ENCODE data around the gene THOC6. TPM values are rescaled to one million over a fixed set of nuclear protein-coding genes. Genes with fewer than 3 reads are reported as not detected.

Gene THOC6
- polyA plus RNA-seq, 2 of the 4 experiments (the other 2 are of a cell fraction), result 32.5 to 53.2 TPM

- FAIRE-seq, result no peak
- peak; percentile 23 to 56 for ATAC-seq
- peak overlapping the region; percentile 89 for H3K4me2 ChIP-seq
- 0% methylated on average over 15 of the region's 25 CpGs for WGBS (ENCODE audit: missing lambda C conversion rate)
- DNase-seq (ENCODE audit: low read depth in 1 of 2, low spot score in 1 of 2), result peak; percentile 72 to 93
- no peaks in the 10 kb centered on the region for H3K9me3 ChIP-seq
- peak overlapping the region; percentile 98 to 100 for H3K27ac ChIP-seq
- POLR2A ChIA-PET, result interaction anchor here (0.6 to 6.2 kb wide), 12 partner anchors 10 to 153 kb away, joined by 3 to 107 read pairs (median 6); partner anchors contain the start of gene PAQR4
- peaks cover 24% of the 10 kb centered on the region for H3K4me1 ChIP-seq
- H3K4me3 ChIP-seq, result peak overlapping the region; percentile 93
- CTCF ChIA-PET, result interaction anchor here (0.7 to 6.6 kb wide), 10 partner anchors 10 to 1644 kb away, joined by 3 to 112 read pairs (median 4); no protein-coding TSS in a partner anchor
- no peak; the same call in 1 of the 2 replicates for TF ChIP-seq ESRRA (IDR thresholded peaks at IDR 0.05; ENCODE audit: borderline replicate concordance, low read length)
- TF ChIP-seq EP300 (IDR thresholded peaks at IDR 0.05), result no peak
- TF ChIP-seq, protein P1, sequence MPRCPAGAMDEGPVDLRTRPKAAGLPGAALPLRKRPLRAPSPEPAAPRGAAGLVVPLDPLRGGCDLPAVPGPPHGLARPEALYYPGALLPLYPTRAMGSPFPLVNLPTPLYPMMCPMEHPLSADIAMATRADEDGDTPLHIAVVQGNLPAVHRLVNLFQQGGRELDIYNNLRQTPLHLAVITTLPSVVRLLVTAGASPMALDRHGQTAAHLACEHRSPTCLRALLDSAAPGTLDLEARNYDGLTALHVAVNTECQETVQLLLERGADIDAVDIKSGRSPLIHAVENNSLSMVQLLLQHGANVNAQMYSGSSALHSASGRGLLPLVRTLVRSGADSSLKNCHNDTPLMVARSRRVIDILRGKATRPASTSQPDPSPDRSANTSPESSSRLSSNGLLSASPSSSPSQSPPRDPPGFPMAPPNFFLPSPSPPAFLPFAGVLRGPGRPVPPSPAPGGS (IDR thresholded peaks at IDR 0.05), result peak; percentile 24; the same call in 1 of the 3 replicates
- TF ChIP-seq GATA3 (IDR thresholded peaks at IDR 0.05; ENCODE audit: borderline replicate concordance), result peak; percentile 53; the same call in 1 of the 2 replicates
- TF ChIP-seq, protein P2, sequence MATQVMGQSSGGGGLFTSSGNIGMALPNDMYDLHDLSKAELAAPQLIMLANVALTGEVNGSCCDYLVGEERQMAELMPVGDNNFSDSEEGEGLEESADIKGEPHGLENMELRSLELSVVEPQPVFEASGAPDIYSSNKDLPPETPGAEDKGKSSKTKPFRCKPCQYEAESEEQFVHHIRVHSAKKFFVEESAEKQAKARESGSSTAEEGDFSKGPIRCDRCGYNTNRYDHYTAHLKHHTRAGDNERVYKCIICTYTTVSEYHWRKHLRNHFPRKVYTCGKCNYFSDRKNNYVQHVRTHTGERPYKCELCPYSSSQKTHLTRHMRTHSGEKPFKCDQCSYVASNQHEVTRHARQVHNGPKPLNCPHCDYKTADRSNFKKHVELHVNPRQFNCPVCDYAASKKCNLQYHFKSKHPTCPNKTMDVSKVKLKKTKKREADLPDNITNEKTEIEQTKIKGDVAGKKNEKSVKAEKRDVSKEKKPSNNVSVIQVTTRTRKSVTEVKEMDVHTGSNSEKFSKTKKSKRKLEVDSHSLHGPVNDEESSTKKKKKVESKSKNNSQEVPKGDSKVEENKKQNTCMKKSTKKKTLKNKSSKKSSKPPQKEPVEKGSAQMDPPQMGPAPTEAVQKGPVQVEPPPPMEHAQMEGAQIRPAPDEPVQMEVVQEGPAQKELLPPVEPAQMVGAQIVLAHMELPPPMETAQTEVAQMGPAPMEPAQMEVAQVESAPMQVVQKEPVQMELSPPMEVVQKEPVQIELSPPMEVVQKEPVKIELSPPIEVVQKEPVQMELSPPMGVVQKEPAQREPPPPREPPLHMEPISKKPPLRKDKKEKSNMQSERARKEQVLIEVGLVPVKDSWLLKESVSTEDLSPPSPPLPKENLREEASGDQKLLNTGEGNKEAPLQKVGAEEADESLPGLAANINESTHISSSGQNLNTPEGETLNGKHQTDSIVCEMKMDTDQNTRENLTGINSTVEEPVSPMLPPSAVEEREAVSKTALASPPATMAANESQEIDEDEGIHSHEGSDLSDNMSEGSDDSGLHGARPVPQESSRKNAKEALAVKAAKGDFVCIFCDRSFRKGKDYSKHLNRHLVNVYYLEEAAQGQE (IDR thresholded peaks at IDR 0.05), result no peak
- no peak for TF ChIP-seq SMC3 (IDR thresholded peaks at IDR 0.05)
- peak; percentile 15; the same call in 1 of the 2 replicates for TF ChIP-seq EHF (CRISPR knock-in tag; IDR thresholded peaks at IDR 0.05)
- TF ChIP-seq TP53 (CRISPR knock-in tag; IDR thresholded peaks at IDR 0.05), result no peak
- no peak for TF ChIP-seq ZNF302 (CRISPR knock-in tag; IDR thresholded peaks at IDR 0.05)
- TF ChIP-seq MAX (IDR thresholded peaks at IDR 0.05), result peak; percentile 9; the same call in 1 of the 2 replicates
- TF ChIP-seq NPAS2 (CRISPR knock-in tag; IDR thresholded peaks at IDR 0.05; ENCODE audit: borderline replicate concordance), result no peak
- no peak for TF ChIP-seq NFE2L2 (conservative IDR thresholded peaks at IDR 0.05; ENCODE audit: low read length)
- peak; percentile 66; the same call in 1 of the 2 replicates for TF ChIP-seq FOSL2 (IDR thresholded peaks at IDR 0.05)
- peak; percentile 85 for TF ChIP-seq FOSL2 (CRISPR knock-in tag; IDR thresholded peaks at IDR 0.05)
- TF ChIP-seq CEBPB (IDR thresholded peaks at IDR 0.05), result 0 out of 4 replicates have a peak, but pooled peaks of 1 of the 2 experiments have one; percentile 26
- no peak for TF ChIP-seq ELK1 (IDR thresholded peaks at IDR 0.05; ENCODE audit: low read depth, low read length)
- TF ChIP-seq, protein P3, sequence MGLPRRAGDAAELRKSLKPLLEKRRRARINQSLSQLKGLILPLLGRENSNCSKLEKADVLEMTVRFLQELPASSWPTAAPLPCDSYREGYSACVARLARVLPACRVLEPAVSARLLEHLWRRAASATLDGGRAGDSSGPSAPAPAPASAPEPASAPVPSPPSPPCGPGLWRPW (IDR thresholded peaks at IDR 0.05), result no peak
- no peak for TF ChIP-seq CHD2 (IDR thresholded peaks at IDR 0.05; ENCODE audit: low read length, partially characterized antibody)
- no peak for TF ChIP-seq EHMT2 (IDR thresholded peaks at IDR 0.05; ENCODE audit: low read depth)
- no peak for TF ChIP-seq ATOH8 (CRISPR knock-in tag; IDR thresholded peaks at IDR 0.05; ENCODE audit: low read depth)
- no peak for TF ChIP-seq RARB (CRISPR knock-in tag; IDR thresholded peaks at IDR 0.05)
- no peak; the same call in 1 of the 2 replicates for TF ChIP-seq POLR2AphosphoS2 (conservative IDR thresholded peaks at IDR 0.05; ENCODE audit: low read length)
- no peak for TF ChIP-seq PHF8 (IDR thresholded peaks at IDR 0.05; ENCODE audit: borderline replicate concordance, low read depth)
- TF ChIP-seq TFCP2L1 (CRISPR knock-in tag; IDR thresholded peaks at IDR 0.05), result no peak; the same call in 1 of the 2 replicates
- no peak for TF ChIP-seq RCOR1 (IDR thresholded peaks at IDR 0.05; ENCODE audit: low read depth, low read length)
- TF ChIP-seq MAZ (IDR thresholded peaks at IDR 0.05; ENCODE audit: borderline replicate concordance, low read depth, low read length), result no peak
- no peak for TF ChIP-seq NR3C1 (IDR thresholded peaks at IDR 0.05)
- TF ChIP-seq, protein P4, sequence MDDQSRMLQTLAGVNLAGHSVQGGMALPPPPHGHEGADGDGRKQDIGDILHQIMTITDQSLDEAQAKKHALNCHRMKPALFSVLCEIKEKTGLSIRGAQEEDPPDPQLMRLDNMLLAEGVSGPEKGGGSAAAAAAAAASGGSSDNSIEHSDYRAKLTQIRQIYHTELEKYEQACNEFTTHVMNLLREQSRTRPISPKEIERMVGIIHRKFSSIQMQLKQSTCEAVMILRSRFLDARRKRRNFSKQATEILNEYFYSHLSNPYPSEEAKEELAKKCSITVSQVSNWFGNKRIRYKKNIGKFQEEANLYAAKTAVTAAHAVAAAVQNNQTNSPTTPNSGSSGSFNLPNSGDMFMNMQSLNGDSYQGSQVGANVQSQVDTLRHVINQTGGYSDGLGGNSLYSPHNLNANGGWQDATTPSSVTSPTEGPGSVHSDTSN (IDR thresholded peaks at IDR 0.05), result no peak; the same call in none of the 2 replicates
- no peak for TF ChIP-seq HOXB13 (CRISPR knock-in tag; IDR thresholded peaks at IDR 0.05; ENCODE audit: low read depth)
Measured at GRCh38 chr16:3021449-3022207, 2.2 kb upstream of the THOC6 start.
